Karpas-422 (cell line): ENCODE results near the gene SBF1. TPM values are rescaled to one million over a fixed set of nuclear protein-coding genes. Genes with fewer than 3 reads are reported as not detected.

Source experiments
- DNase-seq: peaks from one replicate; pipeline ENCODE4 v3.0.0-alpha.2; 2015
- H2AFZ ChIP-seq: fragments of 200-600 bp; sonication (generic); 2 replicates; pipeline ENCODE4 v1.6.1; 2014; ENCODE audit warnings: antibody characterized with exemption, low read length, mixed read lengths
- H3K27ac ChIP-seq: fragments of 200-600 bp; sonication (generic); 2 replicates; pipeline ENCODE4 v1.5.1; 2014; ENCODE audit warnings: mild to moderate bottlenecking, low read length, moderate library complexity
- H3K27me3 ChIP-seq: fragments of 200-600 bp; sonication (generic); 2 replicates; pipeline ENCODE4 v1.6.1; 2014; ENCODE audit warnings: low read length, mixed read lengths
- H3K36me3 ChIP-seq: fragments of 200-600 bp; sonication (generic); 2 replicates; pipeline ENCODE4 v1.6.1; 2014; ENCODE audit warnings: low read length, mixed read lengths; ENCODE audit not compliant: insufficient read depth
- H3K4me1 ChIP-seq: fragments of 200-600 bp; sonication (generic); 2 replicates; pipeline ENCODE4 v1.6.1; 2014; ENCODE audit warnings: mild to moderate bottlenecking, low read length, mixed read lengths
- H3K4me2 ChIP-seq: fragments of 200-600 bp; sonication (generic); 2 replicates; pipeline ENCODE4 v1.6.1; 2014; ENCODE audit warnings: low read length, low read depth, mild to moderate bottlenecking; ENCODE audit not compliant: poor library complexity, severe bottlenecking
- H3K4me3 ChIP-seq: fragments of 200-600 bp; sonication (generic); 2 replicates; pipeline ENCODE4 v1.5.1; 2014; ENCODE audit warnings: mild to moderate bottlenecking, antibody characterized with exemption, low read length, mixed read lengths
- H3K79me2 ChIP-seq: fragments of 200-600 bp; sonication (generic); 2 replicates; pipeline ENCODE4 v1.6.1; 2014; ENCODE audit warnings: mild to moderate bottlenecking, low read length, mixed read lengths
- H3K9ac ChIP-seq: fragments of 200-600 bp; sonication (generic); 2 replicates; pipeline ENCODE4 v1.6.0; 2014; ENCODE audit warnings: low read length
- H3K9me2 ChIP-seq: fragments of 200-600 bp; sonication (generic), shearing (Covaris generic); replicated peaks from 2 replicates; pipeline ENCODE4 v1.6.0; 2014; ENCODE audit warnings: mild to moderate bottlenecking, low read length, moderate library complexity; ENCODE audit not compliant: insufficient read depth
- H3K9me3 ChIP-seq: fragments of 300-700, 200-600 bp; sonication (generic); 2 replicates; pipeline ENCODE4 v1.6.1; 2014; ENCODE audit warnings: low read length, mixed read lengths
- H4K20me1 ChIP-seq: fragments of 200-600 bp; sonication (generic); 2 replicates; pipeline ENCODE4 v1.6.1; 2014; ENCODE audit warnings: mild to moderate bottlenecking, antibody characterized with exemption, low read length, low read depth; ENCODE audit not compliant: insufficient read depth
- total RNA-seq: library from RNA; depleted of rRNA; stranded (reverse); fragments of >200 nt; shearing (Covaris generic); gene quantifications from 2 replicates; pipeline ENCODE4 v1.2.3, GENCODE V29; 2014; ENCODE audit warnings: low replicate concordance

Gene SBF1
- total RNA-seq, 1 experiment from 2014 or later: 33.5 TPM

GRCh38 chr22:50454556-50455075 lies 20.2 kb downstream of the SBF1 start:
- Histone ChIP-seq H2AFZ (no peak overlapping the region), H3K9ac (no peak overlapping the region), H3K27me3 (no peaks in the 10 kb centered on the region), H3K79me2 (0 out of 2 replicates have a peak, but pooled peaks cover 4% of the 10 kb centered on the region), H3K36me3 (peaks cover 4% of the 10 kb centered on the region; the same call in 1 of the 2 replicates), H3K9me3 (no peaks in the 10 kb centered on the region), H3K4me3 (no peak overlapping the region), H4K20me1 (no peaks in the 10 kb centered on the region), H3K4me2 (no peak overlapping the region), H3K9me2 (no peaks in the 10 kb centered on the region), H3K4me1 (peaks cover 5% of the 10 kb centered on the region), H3K27ac (no peak overlapping the region)
- DNase-seq: no peak

GRCh38 chr22:50452649-50453048 lies 22.2 kb downstream of the SBF1 start:
- no peak overlapping the region for H3K9ac ChIP-seq
- H3K9me2 ChIP-seq: no peaks in the 10 kb centered on the region
- H3K4me2 ChIP-seq: no peak overlapping the region
- peaks cover 9% of the 10 kb centered on the region for H3K4me1 ChIP-seq
- no peak overlapping the region for H2AFZ ChIP-seq
- H3K36me3 ChIP-seq: peaks cover 7% of the 10 kb centered on the region
- H3K27ac ChIP-seq: no peak overlapping the region
- no peak overlapping the region for H3K4me3 ChIP-seq
- H3K27me3 ChIP-seq: no peaks in the 10 kb centered on the region
- DNase-seq: no peak
- H3K79me2 ChIP-seq: 0 out of 2 replicates have a peak, but pooled peaks cover 4% of the 10 kb centered on the region
- no peaks in the 10 kb centered on the region for H3K9me3 ChIP-seq
- no peaks in the 10 kb centered on the region for H4K20me1 ChIP-seq

- Histone ChIP-seq H3K9me3 (no peaks in the 10 kb centered on the region), H3K36me3 (peaks cover 7% of the 10 kb centered on the region), H3K9ac (no peak overlapping the region), H3K27ac (no peak overlapping the region), H3K9me2 (no peaks in the 10 kb centered on the region), H3K4me2 (no peak overlapping the region), H3K4me1 (peaks cover 17% of the 10 kb centered on the region), H3K79me2 (0 out of 2 replicates have a peak, but pooled peaks cover 4% of the 10 kb centered on the region), H4K20me1 (peaks cover 6% of the 10 kb centered on the region; the same call in 1 of the 2 replicates), H3K27me3 (no peaks in the 10 kb centered on the region), H2AFZ (no peak overlapping the region), H3K4me3 (no peak overlapping the region)
- DNase-seq: no peak
These were observed 27.0 kb downstream of the SBF1 start for GRCh38 chr22:50447576-50448551.

GRCh38 chr22:50446708-50447575 lies 27.9 kb downstream of the SBF1 start:
- no peak for DNase-seq
- Histone ChIP-seq H4K20me1 (peaks cover 6% of the 10 kb centered on the region; the same call in 1 of the 2 replicates), H3K4me1 (peaks cover 17% of the 10 kb centered on the region), H3K9ac (no peak overlapping the region), H2AFZ (no peak overlapping the region), H3K36me3 (peaks cover 7% of the 10 kb centered on the region), H3K79me2 (0 out of 2 replicates have a peak, but pooled peaks cover 4% of the 10 kb centered on the region), H3K27me3 (no peaks in the 10 kb centered on the region), H3K27ac (no peak overlapping the region), H3K9me3 (no peaks in the 10 kb centered on the region), H3K4me3 (no peak overlapping the region), H3K9me2 (no peaks in the 10 kb centered on the region), H3K4me2 (no peak overlapping the region)

GRCh38 chr22:50445880-50446707 lies 28.7 kb downstream of the SBF1 start:
- Histone ChIP-seq H3K27ac (no peak overlapping the region; the same call in 1 of the 2 replicates), H3K4me1 (peaks cover 17% of the 10 kb centered on the region)

GRCh38 chr22:50445071-50445879 lies 29.6 kb downstream of the SBF1 start:
- Histone ChIP-seq H3K9ac (no peak overlapping the region), H3K9me2 (no peaks in the 10 kb centered on the region), H3K4me3 (no peak overlapping the region), H3K36me3 (peaks cover 6% of the 10 kb centered on the region; the same call in 1 of the 2 replicates), H3K4me2 (no peak overlapping the region), H2AFZ (no peak overlapping the region), H3K9me3 (no peaks in the 10 kb centered on the region), H3K27ac (no peak overlapping the region; the same call in 1 of the 2 replicates), H3K79me2 (no peaks in the 10 kb centered on the region), H3K27me3 (no peaks in the 10 kb centered on the region), H4K20me1 (peaks cover 6% of the 10 kb centered on the region; the same call in 1 of the 2 replicates), H3K4me1 (peaks cover 17% of the 10 kb centered on the region)
- DNase-seq: peak; percentile 54

More at GRCh38 chr22:50445880-50446707, 28.7 kb downstream of the SBF1 start:
- peaks cover 6% of the 10 kb centered on the region; the same call in 1 of the 2 replicates for H4K20me1 ChIP-seq
- no peak overlapping the region for H3K4me2 ChIP-seq
- H2AFZ ChIP-seq: no peak overlapping the region
- H3K36me3 ChIP-seq: peaks cover 3% of the 10 kb centered on the region; the same call in 1 of the 2 replicates
- no peaks in the 10 kb centered on the region for H3K9me2 ChIP-seq
- DNase-seq: no peak
- no peak overlapping the region for H3K9ac ChIP-seq
- H3K9me3 ChIP-seq: no peaks in the 10 kb centered on the region
- no peak overlapping the region for H3K4me3 ChIP-seq
- no peaks in the 10 kb centered on the region for H3K27me3 ChIP-seq
- no peaks in the 10 kb centered on the region for H3K79me2 ChIP-seq

- no peaks in the 10 kb centered on the region for H3K9me3 ChIP-seq
- no peaks in the 10 kb centered on the region for H3K9me2 ChIP-seq
- no peak overlapping the region for H3K4me2 ChIP-seq
- H4K20me1 ChIP-seq: peaks cover 6% of the 10 kb centered on the region; the same call in 1 of the 2 replicates
- H2AFZ ChIP-seq: no peak overlapping the region
- peaks cover 12% of the 10 kb centered on the region for H3K4me1 ChIP-seq
- H3K79me2 ChIP-seq: no peaks in the 10 kb centered on the region
- H3K36me3 ChIP-seq: peaks cover 7% of the 10 kb centered on the region; the same call in 1 of the 2 replicates
- H3K9ac ChIP-seq: no peak overlapping the region
- no peaks in the 10 kb centered on the region for H3K27me3 ChIP-seq
- H3K4me3 ChIP-seq: no peak overlapping the region
- H3K27ac ChIP-seq: no peak overlapping the region
- DNase-seq: peak; percentile 49
These were observed 30.2 kb downstream of the SBF1 start for GRCh38 chr22:50444663-50445062.
